Temporal lobe (tissue), 1 donor: ENCODE results near the gene GXYLT1. TPM values are rescaled to one million over a fixed set of nuclear protein-coding genes. Genes with fewer than 3 reads are reported as not detected.

ENCODE experiments used
- total RNA-seq: library from RNA; depleted of rRNA; stranded (reverse); fragments of >200 nt; gene quantifications from one replicate; pipeline ENCODE4 v1.2.3, GENCODE V29; 2014

The GXYLT1 gene
- total RNA-seq, 1 donor from 2014 or later, result 12.8 TPM

Other genes starting within 250 kb of the GXYLT1 start
- 36.6 TPM for gene YAF2, start 93.4 kb upstream of the GXYLT1 start, total RNA-seq
- gene ZCRB1, start 181.2 kb upstream of the GXYLT1 start, total RNA-seq, result 13.3 TPM
- 56.1 TPM for gene PPHLN1, start 181.3 kb upstream of the GXYLT1 start, total RNA-seq